NCI-H128 (cell line): Measurements from ENCODE around the gene MEF2A.
A peak's percentile ranks its signal among the peaks of the same experiment; 100 is the strongest.
"Not testable (repeated sequence)": the region's sequence is repeated elsewhere in the genome, so short reads cannot be mapped to it uniquely, and the experiment has no call there.

Experiments used
- DNase-seq: peaks from one replicate; lab custom pipeline; 2025; ENCODE audit not compliant: unreplicated experiment; lab: John Stamatoyannopoulos, UW

MEF2A gene

DNA sequence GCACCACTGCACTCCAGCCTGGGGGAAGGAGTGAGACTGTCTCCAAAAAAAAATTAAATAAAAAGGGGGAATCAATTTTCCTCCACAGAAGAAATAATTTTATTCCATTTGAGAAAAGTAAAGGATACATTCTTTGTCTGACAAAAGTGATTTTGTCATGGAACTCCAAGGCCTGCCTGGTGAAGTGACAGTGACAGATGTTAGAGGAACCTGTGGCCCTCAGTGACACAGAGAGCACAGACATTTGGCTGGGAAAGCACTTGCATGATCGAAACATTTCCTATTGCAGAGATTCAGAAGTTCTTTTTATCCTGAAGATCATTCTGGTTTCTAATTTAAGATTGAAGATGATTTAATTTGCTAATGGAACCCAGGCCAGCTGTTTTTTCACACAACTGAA, 161.5 kb downstream of the MEF2A start:
- DNase-seq = no peak

DNA sequence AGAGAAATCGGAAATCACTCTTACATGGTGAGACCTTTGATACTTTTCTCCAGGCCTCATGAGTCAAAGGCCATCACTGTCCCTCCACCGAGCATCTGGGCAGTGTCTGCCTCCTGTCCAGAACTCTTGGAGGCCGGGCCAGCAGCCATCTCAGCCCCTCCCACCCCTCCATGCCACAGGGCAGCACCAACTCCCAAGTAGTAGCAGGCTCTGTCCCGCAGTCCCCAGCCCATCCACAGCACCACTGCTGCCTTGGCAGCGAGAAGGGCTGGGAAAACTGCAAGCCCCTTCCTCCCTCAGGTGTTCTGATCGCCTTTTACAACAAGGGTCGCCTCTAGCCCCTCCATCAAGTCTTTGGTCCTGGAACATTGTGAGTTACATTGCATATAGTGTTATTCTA, 161.9 kb downstream of the MEF2A start:
- DNase-seq = no peak

DNA sequence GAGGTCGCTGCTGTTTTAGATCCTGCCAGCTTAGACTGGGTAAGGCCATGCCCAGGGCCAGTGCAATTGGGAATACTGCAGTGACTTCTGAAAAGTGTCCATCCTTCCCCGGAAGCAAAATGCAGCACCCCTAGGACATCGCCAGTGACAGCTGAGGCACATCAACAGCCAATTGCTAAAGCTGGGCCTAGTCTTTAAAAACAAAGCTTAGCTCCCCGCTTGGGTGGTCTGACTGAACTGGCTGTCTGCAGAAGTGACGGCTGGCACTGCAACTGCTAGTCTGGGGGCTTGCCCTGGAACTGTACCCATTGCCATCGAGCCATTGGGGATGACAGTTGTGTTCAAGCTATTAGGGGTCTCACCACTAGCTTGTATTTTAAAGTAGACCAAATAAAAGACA, 163.1 kb downstream of the MEF2A start:
- no peak for DNase-seq

DNA sequence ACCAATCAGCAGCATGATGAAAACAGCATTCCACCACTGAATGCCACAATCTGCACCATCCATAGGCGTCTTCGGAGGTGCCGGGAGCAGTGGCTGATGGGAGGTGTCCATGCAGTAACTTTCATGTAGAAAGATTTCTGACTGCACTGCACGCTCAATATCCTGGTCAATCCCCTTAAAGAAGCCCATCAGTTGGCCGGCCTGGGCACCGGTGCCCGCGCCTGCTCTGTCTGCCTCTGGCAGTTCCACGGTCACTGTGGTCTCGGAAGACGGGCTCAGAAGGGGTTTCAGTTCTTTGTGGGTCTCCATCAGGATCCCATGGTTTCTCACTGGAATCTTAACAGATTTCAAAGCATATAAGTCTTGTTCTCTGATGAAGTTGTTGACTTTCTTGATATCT, 163.5 kb downstream of the MEF2A start:
- DNase-seq = no peak

DNA sequence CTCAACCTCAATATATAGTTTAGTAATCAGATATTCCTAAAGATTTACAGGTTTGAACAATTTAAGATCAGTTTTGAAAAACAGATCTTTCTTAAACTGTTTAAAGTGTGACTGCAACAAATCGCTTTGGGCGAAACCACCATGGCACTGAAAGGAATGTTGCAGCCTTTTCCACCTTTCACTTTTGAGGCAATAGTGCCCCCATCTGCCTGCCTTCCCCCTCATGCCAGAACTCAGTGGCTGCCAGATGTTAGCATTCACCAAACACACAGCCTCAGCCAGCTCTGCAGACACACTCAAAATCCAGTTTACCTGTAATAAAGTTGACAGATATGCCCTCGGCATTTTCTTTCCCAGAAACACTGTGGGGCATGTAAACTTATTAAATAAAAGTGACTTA, 164.1 kb downstream of the MEF2A start:
- DNase-seq = no peak

DNA sequence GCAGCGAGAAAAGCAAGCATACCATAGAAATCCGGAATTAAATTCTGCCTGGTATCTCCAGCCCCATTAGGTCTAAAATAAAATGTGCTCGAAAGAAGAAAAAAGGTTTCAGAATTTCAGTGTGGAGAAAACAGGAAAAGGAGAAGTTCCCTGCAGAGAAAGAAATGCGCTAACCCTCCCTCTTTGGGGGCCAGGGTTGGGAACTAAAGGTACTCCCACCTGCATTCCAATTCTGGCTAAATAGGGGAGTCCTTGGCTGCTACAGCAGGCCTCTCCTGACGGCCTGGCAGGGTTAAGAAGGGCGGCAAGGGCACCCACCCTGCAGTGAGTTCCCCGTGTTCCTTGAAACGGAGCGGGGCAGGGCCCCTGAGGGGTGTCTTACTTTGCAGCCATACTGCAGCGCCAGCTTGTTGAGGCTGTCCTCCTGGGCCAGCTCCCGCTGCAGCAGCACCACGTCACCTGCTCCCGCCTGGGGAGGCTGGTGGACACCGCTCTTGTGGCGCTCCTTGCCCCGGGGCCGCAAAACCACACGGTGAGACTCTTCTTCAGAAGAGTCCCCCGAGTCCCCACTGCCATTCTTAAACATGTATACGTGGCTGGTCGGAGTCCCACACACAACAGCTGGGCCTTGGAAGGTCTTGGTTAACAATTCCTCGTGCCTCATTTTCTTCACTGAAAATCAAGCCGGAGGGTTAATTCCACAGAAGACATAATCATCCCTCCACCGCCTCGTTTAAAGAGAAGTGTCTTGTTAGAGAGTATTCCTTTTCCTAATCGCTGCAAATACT, 165.7 kb downstream of the MEF2A start:
- DNase-seq = no peak

DNA sequence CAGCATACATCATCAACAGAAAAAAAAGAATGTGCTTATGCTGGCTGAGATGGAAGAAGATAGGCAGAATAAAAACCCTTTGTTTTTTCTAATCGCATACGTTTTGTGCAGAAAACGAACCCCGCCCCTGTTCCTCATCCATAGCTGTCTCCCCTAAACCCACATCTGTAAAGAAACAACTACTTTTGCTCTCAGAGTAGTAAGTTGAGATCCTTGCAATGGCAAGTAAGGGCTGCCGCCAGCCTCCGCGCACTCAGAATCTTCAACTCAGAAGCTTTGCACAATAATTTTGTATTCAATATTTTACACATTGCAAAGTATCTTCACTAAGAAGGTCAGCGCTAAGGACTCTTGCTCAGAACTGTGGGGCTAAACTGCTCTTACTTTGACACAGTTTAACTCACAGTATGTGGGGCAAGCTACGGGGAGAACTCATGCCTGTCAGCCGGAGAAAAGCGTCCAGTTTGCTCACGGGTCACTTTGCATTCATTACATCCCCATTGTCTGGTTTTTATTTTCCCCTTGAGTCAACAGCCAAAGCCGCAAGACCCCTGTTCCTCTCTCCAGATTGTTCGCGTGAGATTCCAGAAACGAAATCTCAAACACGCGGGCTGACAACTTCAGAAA, 166.5 kb downstream of the MEF2A start:
- no peak for DNase-seq

DNA sequence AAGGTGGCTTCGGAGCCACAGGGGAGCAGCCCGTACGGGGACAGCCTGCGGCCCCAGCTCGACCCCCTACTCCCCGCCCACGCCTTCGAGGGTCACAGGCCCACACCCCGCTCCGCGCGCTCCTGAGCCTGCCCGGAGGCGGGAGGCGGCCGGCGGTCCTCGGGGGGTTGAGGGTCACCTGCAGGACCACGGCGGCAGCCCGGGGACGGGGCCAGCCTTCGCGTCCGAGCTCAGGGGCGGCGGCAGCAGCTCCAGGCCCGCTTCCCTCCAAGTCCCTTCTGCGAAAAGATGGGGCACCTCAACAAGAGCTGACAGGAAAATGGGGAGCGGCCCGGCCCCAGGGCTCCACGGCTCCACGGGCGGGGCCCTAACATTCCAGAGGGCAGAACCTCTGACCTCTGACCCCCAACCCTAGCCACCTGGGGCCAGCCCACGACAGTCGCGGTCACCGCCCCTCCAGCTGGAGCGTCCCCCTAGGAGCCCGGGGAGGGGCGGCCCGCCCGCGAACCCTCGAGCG, 167.0 kb downstream of the MEF2A start:
- DNase-seq = no peak

DNA sequence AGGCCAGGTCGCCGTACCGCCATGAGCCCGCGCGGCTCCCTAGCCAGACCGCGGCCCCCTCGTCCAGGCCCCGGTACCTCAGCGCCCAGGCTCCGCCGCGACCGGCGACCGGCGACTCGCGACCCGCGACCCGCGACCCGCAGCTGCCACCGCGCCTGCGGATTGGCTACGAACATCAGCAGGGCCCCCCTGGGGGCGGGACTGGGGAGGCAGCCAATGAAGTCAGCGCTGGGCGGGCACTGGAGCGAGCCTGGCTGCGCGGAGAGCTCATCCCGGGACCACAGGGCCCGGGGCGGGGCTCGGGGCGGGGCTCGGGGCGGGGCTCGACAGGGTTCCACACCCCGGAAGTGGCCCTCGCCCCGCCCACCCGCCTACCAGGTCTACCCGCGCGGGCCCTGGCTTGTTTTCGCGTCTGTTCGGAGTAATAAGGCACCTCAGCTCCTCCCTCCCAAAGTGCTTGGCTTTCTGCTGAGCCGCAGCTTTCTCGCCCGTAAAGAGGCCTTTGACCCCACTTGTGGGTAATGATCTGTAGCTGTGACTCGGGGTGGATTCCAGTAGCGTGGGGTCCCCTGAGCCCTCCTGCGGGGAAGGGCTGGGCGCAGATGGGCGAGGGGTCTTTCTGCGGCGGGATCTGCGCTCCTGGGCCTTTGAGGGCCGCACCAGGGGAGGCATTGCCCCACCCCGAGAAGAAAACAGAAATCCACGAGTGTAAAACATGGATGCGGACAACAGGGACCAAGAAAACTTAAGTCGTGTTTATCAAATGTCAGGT, 167.7 kb downstream of the MEF2A start, which contains the start of gene LYSMD4:
LYSMD4 (minus strand) TSS at position 170 of the 772 bp plus-strand sequence. CDS start 1,438 bp downstream, outside the sequence.
- peak; percentile 64 for DNase-seq

DNA sequence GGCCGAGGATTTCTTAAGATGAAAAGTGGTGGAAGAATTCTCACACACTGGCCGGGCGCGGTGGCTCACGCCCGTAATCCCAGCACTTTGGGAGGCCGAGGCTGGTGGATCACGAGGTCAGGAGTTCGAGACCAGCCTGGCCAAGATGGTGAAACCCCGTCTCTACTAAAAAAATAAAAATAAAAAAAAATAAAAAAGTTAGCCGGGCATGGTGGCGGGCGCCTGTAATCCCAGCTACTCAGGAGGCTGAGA, 168.2 kb downstream of the MEF2A start:
- DNase-seq = not testable (repeated sequence)

DNA sequence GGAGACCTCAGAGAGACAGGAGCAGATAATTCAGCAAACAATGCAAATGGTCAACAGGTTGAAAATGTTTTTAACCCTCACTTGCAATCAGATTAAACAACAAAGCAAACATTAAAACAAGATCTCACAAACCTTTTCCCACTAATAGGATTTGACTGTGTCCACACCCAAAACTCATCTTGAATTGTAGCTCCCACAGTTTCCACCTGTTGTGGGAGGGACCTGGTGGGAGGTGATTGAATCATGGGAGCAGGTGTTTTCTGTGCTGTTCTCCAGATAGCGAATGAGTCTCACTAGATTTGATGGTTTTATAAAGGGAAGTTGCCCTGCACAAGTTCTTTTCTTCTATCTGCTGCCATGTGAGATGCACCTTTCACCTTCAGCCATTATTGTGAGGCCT, 168.8 kb downstream of the MEF2A start:
- no peak for DNase-seq

DNA sequence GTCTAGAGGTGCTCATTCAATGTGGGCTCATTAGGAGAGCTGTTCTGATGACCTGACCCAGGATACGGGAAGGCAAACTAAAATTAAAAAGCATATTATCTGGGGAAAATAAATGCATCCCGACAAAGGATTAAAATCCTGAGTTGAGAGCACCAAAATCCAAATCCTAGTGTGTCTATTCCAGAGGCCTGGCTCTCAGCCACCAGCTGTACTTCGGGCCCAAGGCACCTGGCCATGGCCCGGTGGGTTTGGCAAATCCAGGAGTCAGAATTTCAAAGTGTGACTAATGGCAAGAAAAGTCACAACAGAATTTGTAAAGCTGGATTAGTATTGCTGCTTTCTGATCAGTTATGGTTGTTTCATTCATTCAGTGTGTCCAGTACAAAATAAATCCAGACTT, 170.1 kb downstream of the MEF2A start:
- DNase-seq = no peak

DNA sequence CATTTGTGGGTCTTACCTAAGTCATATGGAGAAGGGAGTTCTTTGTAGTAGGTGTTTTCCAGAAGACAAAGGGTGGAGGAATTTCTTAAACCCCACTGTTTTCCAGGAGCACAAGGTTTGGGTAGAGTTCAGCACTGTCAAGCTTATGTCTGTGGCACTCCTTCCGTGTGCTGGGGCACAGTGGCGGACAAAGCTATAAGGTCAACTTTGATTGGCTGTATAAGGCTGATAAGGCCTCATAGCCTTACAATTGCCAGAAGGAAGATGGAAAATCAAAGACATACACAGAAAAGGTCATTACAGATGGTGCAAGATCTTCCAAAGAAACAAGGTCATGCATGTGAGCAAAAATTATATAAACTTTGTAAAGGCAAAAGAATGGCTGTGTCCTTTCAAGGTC, 170.9 kb downstream of the MEF2A start:
- no peak for DNase-seq

DNA sequence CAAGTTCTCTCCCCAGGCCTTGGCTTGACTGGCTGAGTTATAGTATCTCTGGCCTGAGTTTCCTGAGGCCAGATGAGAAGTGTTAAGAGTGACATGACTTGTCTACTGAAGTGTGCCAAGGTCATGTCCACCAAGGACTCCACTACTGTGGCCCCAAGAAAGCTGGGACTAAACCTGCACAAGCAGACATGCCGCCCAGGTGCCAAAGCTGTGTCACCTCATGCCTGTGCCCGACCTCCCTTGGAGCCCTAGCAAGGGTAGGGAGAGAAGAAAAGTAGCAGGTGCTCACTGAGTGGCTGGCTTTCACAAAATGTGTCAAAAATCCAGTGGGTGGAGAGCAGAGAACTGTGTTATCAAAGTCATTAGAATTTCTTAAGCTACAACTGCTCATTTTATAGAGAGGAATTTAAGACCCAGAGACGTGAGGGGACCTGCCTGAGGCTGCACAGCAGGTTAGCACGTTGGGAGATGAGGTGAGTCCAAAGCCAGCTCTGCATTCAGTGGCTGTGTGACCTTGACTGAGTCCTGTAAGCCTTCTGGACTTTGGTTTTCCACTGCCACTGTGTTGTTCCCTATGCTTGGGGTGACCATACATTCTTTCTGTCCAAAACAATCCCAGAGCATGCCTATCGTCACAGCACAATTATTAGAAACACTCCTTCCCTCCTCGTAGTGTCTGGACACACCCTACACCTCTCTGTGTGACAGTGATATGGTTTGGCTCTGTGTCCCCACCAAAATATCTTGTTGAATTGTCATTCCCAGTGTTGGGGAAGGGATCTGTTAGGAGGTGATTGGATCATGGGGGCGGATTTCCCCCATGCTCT, 172.4 kb downstream of the MEF2A start:
- DNase-seq = no peak

DNA sequence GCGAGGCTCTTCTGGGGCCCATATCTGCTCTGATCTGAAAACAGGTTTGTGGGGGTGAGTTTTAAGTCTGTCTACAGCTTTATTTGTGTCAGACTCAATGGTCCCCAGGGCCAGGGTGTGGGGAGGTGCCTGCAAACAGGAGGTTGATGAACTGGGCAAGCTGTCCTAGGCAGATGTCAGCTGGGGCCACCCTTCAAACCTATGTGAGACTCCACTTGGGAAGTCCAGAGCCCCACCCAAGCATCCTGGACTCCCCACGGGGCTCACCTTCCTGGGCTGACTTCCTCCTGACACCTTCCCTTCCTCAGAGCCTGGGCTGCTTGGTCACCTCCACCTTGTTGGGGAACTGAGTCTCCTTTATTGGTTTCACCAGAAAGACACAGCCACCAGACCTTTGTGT, 176.1 kb downstream of the MEF2A start:
- no peak for DNase-seq

DNA sequence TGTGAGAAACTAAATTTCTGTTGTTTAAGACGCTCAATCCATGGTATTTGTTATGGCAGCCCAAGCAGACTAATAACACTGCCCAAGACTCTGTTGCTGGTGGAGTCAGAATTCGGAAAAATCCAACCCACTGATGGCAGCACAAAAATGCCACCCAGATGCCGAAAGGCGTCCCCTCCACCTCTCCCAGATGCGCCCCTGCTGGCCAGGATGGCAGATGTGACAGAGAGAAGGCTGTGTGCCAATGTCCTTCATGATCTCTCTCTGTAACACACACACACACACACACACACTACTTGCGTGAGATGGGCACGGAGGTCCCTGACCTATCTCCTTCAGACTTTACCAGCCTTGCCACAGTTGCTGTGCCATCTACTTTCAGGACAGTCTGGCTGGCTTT, 178.4 kb downstream of the MEF2A start:
- no peak for DNase-seq

DNA sequence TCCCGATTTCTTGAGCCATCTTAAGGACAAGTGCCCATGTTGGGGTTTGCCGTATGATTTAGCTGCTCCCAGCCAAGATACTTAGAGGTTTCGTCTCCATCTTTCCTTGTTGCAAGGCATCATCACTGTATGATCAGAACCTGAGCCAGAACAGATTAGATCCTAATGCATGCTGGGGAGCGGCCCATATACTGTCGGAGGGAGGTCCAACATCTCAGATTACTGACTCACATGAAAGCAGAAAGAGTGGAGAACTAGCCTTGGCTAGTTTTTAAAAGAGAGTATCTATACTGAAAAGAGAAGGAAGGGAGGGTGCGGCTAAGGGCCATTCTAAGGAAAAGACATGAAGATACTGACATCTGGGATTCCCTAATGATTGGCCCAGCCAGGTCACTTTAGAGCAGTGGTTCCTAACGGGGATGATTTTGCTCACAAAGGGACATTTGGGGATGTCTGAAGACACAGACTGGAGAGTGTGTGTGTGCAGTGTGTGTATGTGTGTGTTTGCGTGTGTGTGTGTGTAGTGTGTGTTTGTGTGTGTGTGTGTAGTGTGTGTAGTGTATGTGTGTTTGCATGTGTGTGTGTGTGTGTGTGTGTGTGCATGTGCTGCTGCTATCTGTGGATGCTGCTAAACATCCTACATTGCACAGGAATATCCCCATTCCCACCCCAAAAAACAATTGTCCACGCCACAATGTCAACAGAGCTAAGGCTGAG, 179.7 kb downstream of the MEF2A start:
- DNase-seq = no peak

DNA sequence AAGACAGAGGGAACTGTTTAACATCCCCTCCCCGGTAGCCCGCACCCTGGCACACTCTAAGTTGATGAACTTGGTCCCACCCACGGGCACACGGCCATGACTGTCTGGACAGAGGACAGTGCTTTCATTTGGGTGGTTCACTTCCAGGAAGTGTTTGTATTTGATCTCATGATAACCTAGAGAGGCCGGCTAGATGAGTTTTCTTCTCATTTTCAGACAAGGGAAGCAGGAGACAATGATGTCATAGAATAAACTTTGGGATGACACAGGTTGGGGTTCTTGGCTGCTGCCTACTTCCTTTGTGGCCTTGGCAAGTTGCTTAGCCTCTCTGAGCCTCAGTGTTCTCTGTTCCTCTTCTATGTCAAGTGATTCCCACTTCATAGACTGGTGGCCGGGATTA, 183.6 kb downstream of the MEF2A start:
- no peak for DNase-seq

DNA sequence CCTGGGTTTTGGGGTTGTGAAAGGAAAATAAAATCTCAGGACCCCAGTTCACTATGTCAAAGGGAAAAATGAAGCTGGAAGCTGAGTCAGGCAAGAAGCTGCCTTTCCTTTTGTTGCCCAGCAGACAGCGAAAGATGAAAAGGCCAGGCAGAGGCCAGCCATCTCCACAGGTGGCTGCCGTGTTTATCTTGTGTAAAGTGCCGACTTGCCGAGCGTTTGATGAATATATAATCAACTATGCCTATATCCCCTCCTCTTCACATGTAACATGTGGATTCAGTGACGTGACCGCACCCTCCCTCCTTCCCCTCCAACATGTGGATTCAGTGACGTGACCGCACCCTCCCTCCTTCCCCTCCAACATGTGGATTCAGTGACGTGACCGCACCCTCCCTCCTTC, 184.5 kb downstream of the MEF2A start:
- DNase-seq = not testable (repeated sequence)

DNA sequence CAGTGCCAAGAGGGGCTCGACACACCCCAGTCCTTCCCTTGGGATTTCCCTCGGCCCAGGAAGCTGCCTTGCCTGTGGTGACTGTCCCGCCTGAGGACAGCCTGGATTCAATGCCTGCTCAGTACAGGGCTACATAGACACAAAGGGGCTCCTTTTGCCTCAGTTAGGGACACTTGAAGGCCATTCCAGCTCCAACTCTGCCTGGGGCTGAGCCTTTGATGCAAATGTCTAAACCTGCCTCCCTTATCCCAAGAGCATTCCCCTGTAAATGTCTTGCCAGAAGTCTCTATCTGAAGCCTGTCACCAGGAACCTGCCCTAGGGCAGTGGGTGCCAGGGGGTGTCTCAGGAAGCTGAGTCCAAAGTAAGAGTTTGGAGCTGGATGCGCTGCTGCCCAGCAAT, 186.8 kb downstream of the MEF2A start:
- no peak for DNase-seq

DNA sequence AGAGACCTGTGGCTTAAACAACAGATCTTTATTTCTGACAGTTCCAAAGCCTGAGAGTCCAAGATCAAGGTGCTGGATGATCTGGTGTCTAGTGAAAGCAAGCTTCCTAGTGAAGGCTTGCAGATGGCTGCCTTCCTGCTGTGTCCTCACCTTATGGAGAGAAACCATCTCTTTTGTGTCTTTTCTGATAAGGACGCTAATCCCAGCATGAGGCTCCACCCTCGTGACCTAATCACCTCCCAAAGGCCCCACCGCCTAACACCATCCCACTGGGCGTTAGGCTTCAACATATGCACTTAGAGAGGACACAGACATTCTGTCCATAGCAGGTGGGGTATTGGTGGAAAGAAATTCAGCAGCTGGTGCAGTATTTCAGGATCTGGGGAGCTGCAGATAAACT, 187.3 kb downstream of the MEF2A start:
- DNase-seq = no peak
